Natural killer cell (primary cell): Measurements from ENCODE around the gene C19orf85. TPM values are rescaled to one million over a fixed set of nuclear protein-coding genes. Genes with fewer than 3 reads are reported as not detected.

Source experiments
- ATAC-seq, 3 donors: fragments of 150-1000 bp in 2 of 3; fragments of 200-7000 bp in 1 of 3; cut with Tn5 transposase; 1 replicate in 1 of 3; 2 replicates in 2 of 3; pipeline ENCODE4 v1.10.0; 2021; ENCODE audit warnings: mild to moderate bottlenecking in 2 of 3, moderate library complexity in 2 of 3
- DNase-seq, 2 donors: peaks; one replicate each; pipeline versions ENCODE4 v3.0.0 to v3.0.0-alpha.2; 2013 to 2021; ENCODE audit warnings: mixed read lengths in 1 of 2
- H3K27ac ChIP-seq: one replicate; pipeline ENCODE4 v1.5.1; 2013; ENCODE audit warnings: mild to moderate bottlenecking, low read length
- H3K27me3 ChIP-seq: one replicate; pipeline ENCODE4 v1.6.1; 2013; ENCODE audit warnings: low read length; ENCODE audit not compliant: control insufficient read depth, insufficient read depth
- H3K36me3 ChIP-seq: one replicate; pipeline ENCODE4 v1.6.1; 2013; ENCODE audit warnings: low read length; ENCODE audit not compliant: control insufficient read depth, insufficient read depth
- H3K4me1 ChIP-seq: one replicate; pipeline ENCODE4 v1.6.1; 2013; ENCODE audit warnings: low read length; ENCODE audit not compliant: control insufficient read depth, insufficient read depth
- H3K4me3 ChIP-seq: one replicate; pipeline ENCODE4 v1.5.1; 2013; ENCODE audit warnings: low read length
- H3K9me3 ChIP-seq: one replicate; pipeline ENCODE4 v1.6.1; 2013; ENCODE audit warnings: low read length; ENCODE audit not compliant: control insufficient read depth, insufficient read depth
- H3K27ac Mint-ChIP-seq, 2 donors: one replicate each; pipeline ENCODE4 v1.8.0; 2022; ENCODE audit warnings: mild to moderate bottlenecking in 2 of 2, mixed read lengths in 2 of 2, moderate library complexity in 1 of 2
- H3K27me3 Mint-ChIP-seq, 2 donors: one replicate each; pipeline ENCODE4 v1.8.0; 2022; ENCODE audit warnings: low read depth in 2 of 2, mixed read lengths in 2 of 2
- H3K36me3 Mint-ChIP-seq: one replicate; pipeline ENCODE4 v1.8.0; 2022; ENCODE audit warnings: mixed read lengths
- H3K4me1 Mint-ChIP-seq, 2 donors: one replicate each; pipeline ENCODE4 v1.8.0; 2022; ENCODE audit warnings: mixed read lengths in 2 of 2
- H3K4me3 Mint-ChIP-seq: one replicate; pipeline ENCODE4 v1.8.0; 2022; ENCODE audit warnings: mild to moderate bottlenecking, moderate library complexity, mixed read lengths
- H3K9me3 Mint-ChIP-seq, 2 donors: one replicate each; pipeline ENCODE4 v1.8.0; 2022; ENCODE audit warnings: mixed read lengths in 2 of 2
- WGBS: methylation state at CpG from one replicate; pipeline ENCODE4 v1.1.7; 2013; ENCODE audit warnings: missing lambda C conversion rate; ENCODE audit not compliant: insufficient coverage; 5-methylcytosine and 5-hydroxymethylcytosine counted together
- intact Hi-C: fragments of 100-400 bp; cut with micrococcal nuclease; formaldehyde crosslinking; loops from one replicate; pipeline ENCODE4 v1.14.2; 2022
- total RNA-seq, 4 donors: library from RNA; stranded (reverse); fragments of 120-200 nt in 1 of 4; gene quantifications; one replicate each; pipeline versions ENCODE4 v1.2.3 to v1.2.4, GENCODE V29; 2013 to 2022
- TF ChIP-seq, protein P1 (sequence below): fragments of 200-600 bp; IDR thresholded peaks from one replicate; pipeline ENCODE4 v1.8.0; 2022; ENCODE audit warnings: antibody characterized with exemption

C19orf85 gene
- total RNA-seq, 3 donors from 2014 or later (not counting 1 experiment from before 2014, with no cell fraction given) = not detected

DNA sequence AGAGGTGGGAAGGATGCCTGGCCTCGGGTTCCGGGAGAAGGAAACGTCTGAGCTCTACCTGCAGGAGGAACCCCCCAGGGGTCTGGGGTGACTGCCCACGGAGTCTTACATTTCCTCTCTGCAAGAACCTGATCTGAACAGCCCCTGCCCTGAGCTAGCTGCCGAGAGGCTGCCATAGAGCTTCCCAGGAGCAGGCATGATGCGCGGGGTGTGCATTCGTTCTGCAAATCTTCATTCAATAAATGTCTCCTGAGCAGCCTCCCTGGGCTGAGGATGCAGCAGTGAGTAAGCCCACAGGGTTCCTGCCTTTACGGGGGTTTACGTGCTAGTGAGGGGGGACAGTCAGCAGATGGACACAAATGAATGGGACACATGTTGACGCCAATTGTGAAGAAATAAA lies 19.9 kb downstream of the C19orf85 start:
- intact Hi-C loops = no loop called here
- peaks cover 8% of the 10 kb centered on the region for H3K36me3 Mint-ChIP-seq
- DNase-seq = no peak
- H3K27me3 Mint-ChIP-seq = peaks cover 38 to 42% of the 10 kb centered on the region in 2 donors
- Histone ChIP-seq H3K36me3 (no peaks in the 10 kb centered on the region), H3K27ac (no peak overlapping the region), H3K27me3 (peaks cover 36% of the 10 kb centered on the region), H3K4me1 (peaks cover 22% of the 10 kb centered on the region), H3K4me3 (no peak overlapping the region), H3K9me3 (no peaks in the 10 kb centered on the region)
- H3K4me3 Mint-ChIP-seq = no peak overlapping the region
- peaks cover 11 to 19% of the 10 kb centered on the region in 2 donors for H3K4me1 Mint-ChIP-seq
- ATAC-seq = no peak
- H3K9me3 Mint-ChIP-seq = no peaks in the 10 kb centered on the region
- no peak overlapping the region for H3K27ac Mint-ChIP-seq
- TF ChIP-seq, protein P1, sequence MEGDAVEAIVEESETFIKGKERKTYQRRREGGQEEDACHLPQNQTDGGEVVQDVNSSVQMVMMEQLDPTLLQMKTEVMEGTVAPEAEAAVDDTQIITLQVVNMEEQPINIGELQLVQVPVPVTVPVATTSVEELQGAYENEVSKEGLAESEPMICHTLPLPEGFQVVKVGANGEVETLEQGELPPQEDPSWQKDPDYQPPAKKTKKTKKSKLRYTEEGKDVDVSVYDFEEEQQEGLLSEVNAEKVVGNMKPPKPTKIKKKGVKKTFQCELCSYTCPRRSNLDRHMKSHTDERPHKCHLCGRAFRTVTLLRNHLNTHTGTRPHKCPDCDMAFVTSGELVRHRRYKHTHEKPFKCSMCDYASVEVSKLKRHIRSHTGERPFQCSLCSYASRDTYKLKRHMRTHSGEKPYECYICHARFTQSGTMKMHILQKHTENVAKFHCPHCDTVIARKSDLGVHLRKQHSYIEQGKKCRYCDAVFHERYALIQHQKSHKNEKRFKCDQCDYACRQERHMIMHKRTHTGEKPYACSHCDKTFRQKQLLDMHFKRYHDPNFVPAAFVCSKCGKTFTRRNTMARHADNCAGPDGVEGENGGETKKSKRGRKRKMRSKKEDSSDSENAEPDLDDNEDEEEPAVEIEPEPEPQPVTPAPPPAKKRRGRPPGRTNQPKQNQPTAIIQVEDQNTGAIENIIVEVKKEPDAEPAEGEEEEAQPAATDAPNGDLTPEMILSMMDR = no peak
- 46% methylated on average over 11 of the region's 11 CpGs for WGBS

DNA sequence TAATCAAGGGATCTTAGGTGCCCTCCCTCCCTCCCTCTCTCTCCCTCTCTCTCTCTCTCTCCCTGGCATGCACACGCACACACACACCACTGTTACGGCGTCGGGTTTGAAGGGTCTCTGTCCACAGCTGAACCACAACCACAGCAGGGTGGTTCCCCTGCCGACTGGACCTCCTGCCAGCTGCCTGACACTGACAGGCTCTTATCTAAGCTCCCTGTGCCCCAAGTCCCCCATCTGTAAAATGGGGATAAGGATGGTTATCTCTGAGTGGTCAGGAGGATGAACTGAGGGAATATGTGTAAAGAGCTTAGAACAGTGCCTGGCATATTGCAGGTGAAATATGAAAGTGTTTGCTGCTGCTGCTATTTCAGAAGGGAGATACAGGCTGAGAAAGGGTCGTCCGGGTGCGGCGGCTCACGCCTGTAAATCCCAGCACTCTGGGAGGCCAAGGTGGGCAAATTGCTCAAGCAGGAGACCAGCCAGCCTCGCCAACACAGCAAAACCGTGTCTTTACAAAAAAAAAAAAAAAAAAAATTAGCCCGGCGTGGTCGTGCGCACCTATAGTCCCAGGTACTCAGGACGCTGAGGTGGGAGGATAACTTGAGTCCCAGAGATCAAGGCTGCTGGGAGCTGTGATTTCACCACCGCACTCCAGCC lies 20.6 kb downstream of the C19orf85 start:
- Mint-ChIP-seq H3K4me3 (no peak overlapping the region), H3K36me3 (peaks cover 8% of the 10 kb centered on the region), H3K27ac (no peak overlapping the region), H3K9me3 (no peaks in the 10 kb centered on the region), H3K4me1 (peaks cover 11 to 25% of the 10 kb centered on the region in 2 donors), H3K27me3 (peaks cover 45 to 48% of the 10 kb centered on the region in 2 donors)
- no peak for DNase-seq
- peaks cover 40% of the 10 kb centered on the region for H3K27me3 ChIP-seq
- TF ChIP-seq, protein P1 = no peak
- intact Hi-C loops = no loop called here
- no peak overlapping the region for H3K27ac ChIP-seq
- 37% methylated on average over 16 of the region's 18 CpGs for WGBS
- H3K4me3 ChIP-seq = no peak overlapping the region
- peaks cover 22% of the 10 kb centered on the region for H3K4me1 ChIP-seq
- ATAC-seq = no peak
- H3K36me3 ChIP-seq = no peaks in the 10 kb centered on the region
- no peaks in the 10 kb centered on the region for H3K9me3 ChIP-seq

DNA sequence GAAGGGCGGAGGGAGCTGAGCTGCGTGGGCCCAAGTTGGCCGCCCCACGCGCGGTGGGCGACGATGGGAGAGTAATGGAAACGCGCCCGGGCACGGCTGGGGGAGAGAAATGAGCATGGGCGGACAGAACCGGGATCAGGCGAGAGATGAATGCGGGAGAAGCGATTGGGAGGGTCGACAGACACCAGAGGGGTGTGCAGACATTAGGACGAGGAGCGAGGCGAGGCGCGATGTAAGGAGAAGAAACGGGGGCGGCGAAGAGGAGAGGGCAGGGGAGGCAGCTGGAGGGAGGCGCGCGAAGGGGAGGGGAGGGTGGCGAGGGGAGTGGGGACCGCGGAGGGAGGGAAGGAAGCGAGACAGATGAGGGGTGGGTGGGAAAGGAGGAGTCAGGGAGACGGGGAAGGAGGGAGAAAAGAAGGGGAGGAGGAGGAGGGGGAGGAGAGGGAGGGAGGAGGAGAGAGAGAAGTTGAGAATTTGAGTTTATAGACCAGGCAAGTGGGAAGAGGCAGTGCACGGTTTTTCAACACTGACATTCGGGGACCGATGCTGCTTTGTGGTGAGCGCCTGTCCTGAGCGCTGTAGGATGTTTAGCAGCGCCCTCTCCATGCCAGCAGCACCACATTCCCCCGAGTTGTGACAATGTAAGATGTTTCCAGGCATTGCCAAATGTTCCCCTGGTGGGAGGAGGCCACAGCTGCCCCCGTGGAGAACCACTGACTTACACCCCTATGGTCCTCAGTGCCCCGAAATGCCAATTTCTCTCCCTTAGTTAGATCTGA lies 21.3 kb downstream of the C19orf85 start, which contains the start of gene SHISA7:
Gene SHISA7, minus strand, starts transcription at position 256 of the 779 bp plus-strand sequence. CDS start 437 bp downstream, outside the sequence.
- no peak within 1 kb of the TSS for H3K4me3 Mint-ChIP-seq
- no peak for ATAC-seq
- H3K4me1 Mint-ChIP-seq = peaks cover 11 to 25% of the 10 kb centered on the region in 2 donors

More for the DNA sequence above, 21.3 kb downstream of the C19orf85 start, which contains the start of gene SHISA7:
- Mint-ChIP-seq H3K9me3 (no peaks in the 10 kb centered on the region), H3K27me3 (peaks cover 51 to 52% of the 10 kb centered on the region in 2 donors), H3K27ac (no peak within 1 kb of the TSS), H3K36me3 (peaks cover 8% of the 10 kb centered on the region)
- Histone ChIP-seq H3K27me3 (peaks cover 42% of the 10 kb centered on the region), H3K27ac (no peak within 1 kb of the TSS), H3K36me3 (no peaks in the 10 kb centered on the region), H3K4me3 (no peak within 1 kb of the TSS), H3K9me3 (no peaks in the 10 kb centered on the region), H3K4me1 (peaks cover 22% of the 10 kb centered on the region)
- DNase-seq = no peak
- WGBS = 3% methylated on average over 43 of the region's 43 CpGs
- intact Hi-C loops = no loop called here
- TF ChIP-seq, protein P1 = no peak
